Measurements from ENCODE around the gene GLO1. TPM values are rescaled to one million over a fixed set of nuclear protein-coding genes. Genes with fewer than 3 reads are reported as not detected.

The GLO1 gene
- total RNA-seq, 2 donors from 2014 or later = 101 to 115 TPM

DNA sequence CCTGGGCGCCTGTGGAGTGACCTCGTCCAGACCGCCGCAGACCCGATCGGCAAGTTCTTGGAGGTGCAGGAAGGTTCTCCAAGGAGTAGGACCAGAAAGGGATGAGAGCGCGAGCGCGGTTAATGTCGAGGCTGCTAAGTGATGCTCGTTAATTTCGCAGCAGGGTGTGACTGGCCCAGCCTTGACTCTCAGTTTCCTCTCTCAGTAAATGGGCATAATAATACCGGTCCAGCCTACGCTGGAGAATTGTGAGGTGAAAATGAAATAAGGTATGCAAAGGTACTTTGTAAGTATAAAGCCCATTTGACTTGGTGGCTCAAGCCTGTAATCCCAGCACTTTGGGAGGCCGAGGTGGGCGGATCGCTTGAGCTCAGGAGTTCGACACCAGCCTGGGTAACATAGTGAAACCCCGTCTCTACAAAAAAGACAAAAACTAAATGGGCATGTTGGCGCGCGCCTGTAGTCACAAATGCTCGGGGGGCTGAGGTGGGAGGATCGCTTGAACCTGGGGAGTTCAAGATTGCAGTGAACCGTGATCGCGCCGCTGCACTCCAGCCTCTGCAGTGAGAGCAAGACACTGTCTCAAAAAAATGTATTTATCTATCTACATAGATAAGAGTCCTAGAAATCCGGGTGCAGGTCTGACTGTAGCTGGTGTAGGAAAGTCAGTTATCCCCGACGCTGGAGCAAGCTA lies 62.6 kb downstream of the GLO1 start:
- peak in 1 of 2 donors; percentile 16 for ATAC-seq (replicated peaks in 1 of 2)
- H3K36me3 Mint-ChIP-seq (ENCODE audit: insufficient read depth in 2 of 2) = no peaks in the 10 kb centered on the region
- no peaks in the 10 kb centered on the region for H3K27me3 Mint-ChIP-seq (ENCODE audit: low read depth)
- peak overlapping the region; percentile 90 for H3K27ac Mint-ChIP-seq
- peaks cover 53% of the 10 kb centered on the region for H3K4me1 Mint-ChIP-seq (ENCODE audit: low read depth)
- peak overlapping the region; percentile 87 to 94 for H3K4me3 Mint-ChIP-seq
- no peaks in the 10 kb centered on the region for H3K9me3 Mint-ChIP-seq
- peak in 1 of 2 donors; percentile 2 for DNase-seq

DNA sequence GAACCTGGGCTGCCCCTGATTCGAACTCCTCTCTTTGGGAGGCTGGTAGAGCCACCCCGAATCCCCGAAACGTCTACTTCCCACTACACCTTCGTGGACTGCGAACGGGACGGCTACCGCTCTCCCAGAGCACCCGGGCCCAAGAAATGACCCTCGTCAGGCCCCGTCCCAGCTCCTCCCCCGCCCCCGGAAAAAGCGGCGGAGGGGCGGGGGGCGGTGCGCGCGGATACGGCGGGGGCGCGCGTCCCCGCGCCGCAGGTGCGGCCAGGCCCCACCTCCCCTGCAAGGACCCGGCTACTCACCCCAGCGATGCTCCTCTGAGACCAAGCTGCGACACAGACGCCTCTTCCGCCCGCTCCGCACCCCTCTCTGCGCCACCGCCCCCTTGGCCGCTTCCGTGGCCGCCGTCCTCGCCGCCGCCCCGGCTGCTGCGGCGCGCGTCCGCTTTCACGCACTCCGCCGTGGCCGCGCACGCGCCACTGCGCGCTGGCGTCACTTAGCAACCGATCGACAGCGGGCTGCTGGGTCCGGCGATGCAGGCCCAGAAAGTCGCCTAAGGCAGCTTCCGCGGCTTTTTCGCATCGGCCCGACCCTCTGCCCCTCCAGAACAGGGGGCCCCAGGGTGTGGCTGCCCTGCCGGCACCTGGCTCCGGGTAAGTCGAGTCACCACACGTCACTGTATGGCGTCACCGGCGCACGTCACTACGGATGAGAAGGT lies 63.3 kb downstream of the GLO1 start, which contains the start of gene BTBD9:
BTBD9 (minus strand) TSS at position 432 of the 718 bp plus-strand sequence.
- Mint-ChIP-seq H3K27me3 (ENCODE audit: low read depth) (no peaks in the 10 kb centered on the region), H3K9me3 (no peaks in the 10 kb centered on the region), H3K27ac (peak within 1 kb of the TSS; percentile 90), H3K36me3 (ENCODE audit: insufficient read depth in 2 of 2) (no peaks in the 10 kb centered on the region), H3K4me3 (peak within 1 kb of the TSS; percentile 87 to 94), H3K4me1 (ENCODE audit: low read depth) (peaks cover 60% of the 10 kb centered on the region)
- DNase-seq (peak; percentile 85 to 87), ATAC-seq (replicated peaks in 1 of 2) (peak; percentile 81 to 86)

DNA sequence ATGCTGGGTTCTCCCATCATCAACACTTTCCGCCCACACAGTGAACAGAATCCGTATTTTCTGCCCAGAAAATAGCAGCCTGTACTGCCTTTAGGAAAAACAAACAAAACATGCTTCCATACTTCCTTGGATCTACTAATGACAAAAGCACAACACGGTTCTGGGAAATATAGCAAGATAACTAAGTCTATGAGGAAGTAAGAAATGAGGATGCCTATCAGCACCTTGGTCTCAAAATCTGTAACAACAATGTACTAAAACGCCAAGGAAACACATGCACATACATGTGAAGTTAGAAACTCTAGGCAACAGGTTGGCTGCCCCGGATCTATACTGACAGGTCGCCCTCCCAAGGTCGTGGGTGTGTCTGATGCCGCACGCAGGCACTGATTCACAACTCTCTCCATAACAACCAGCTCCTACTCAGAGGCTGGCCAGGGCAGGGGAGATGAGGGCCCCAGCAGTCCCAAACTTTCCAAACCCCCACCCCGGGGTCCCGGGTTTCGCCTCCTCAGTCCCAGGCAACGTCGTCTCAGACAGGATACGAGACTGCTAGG lies 63.9 kb downstream of the GLO1 start:
- ATAC-seq (replicated peaks in 1 of 2) (peak; percentile 73 to 77), DNase-seq (peak; percentile 71 to 74)
- no peaks in the 10 kb centered on the region for H3K9me3 Mint-ChIP-seq
- peak overlapping the region; percentile 82 for H3K27ac Mint-ChIP-seq
- H3K4me1 Mint-ChIP-seq (ENCODE audit: low read depth) = peaks cover 64% of the 10 kb centered on the region
- peak overlapping the region; percentile 87 to 94 for H3K4me3 Mint-ChIP-seq
- no peaks in the 10 kb centered on the region for H3K36me3 Mint-ChIP-seq (ENCODE audit: insufficient read depth in 2 of 2)
- H3K27me3 Mint-ChIP-seq (ENCODE audit: low read depth) = no peaks in the 10 kb centered on the region

DNA sequence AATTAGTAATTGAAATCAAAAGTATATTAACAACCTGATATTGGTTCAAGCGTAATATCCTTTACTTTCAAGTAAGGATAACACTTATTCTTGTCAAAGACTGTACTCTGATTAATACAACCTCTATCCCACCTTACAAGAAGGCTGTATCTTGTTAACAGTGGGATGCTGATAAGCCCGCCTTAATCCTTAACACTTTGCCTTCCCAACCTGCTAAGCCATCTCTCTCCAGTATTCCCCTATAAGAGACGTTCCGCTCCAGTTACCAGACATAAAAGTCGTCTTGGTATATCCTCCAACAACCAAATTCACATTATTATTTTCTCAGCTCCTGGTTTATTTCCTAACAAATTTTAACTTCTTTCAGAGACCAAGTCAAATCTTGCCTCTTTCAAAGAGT lies 65.2 kb downstream of the GLO1 start:
- ATAC-seq (replicated peaks in 1 of 2) = no peak
- peak overlapping the region in 1 of 2 donors; percentile 94 for H3K4me3 Mint-ChIP-seq
- H3K36me3 Mint-ChIP-seq (ENCODE audit: insufficient read depth in 2 of 2) = no peaks in the 10 kb centered on the region
- no peaks in the 10 kb centered on the region for H3K27me3 Mint-ChIP-seq (ENCODE audit: low read depth)
- H3K9me3 Mint-ChIP-seq = no peaks in the 10 kb centered on the region
- no peak for DNase-seq
- peak overlapping the region; percentile 72 for H3K27ac Mint-ChIP-seq
- H3K4me1 Mint-ChIP-seq (ENCODE audit: low read depth) = peaks cover 64% of the 10 kb centered on the region

DNA sequence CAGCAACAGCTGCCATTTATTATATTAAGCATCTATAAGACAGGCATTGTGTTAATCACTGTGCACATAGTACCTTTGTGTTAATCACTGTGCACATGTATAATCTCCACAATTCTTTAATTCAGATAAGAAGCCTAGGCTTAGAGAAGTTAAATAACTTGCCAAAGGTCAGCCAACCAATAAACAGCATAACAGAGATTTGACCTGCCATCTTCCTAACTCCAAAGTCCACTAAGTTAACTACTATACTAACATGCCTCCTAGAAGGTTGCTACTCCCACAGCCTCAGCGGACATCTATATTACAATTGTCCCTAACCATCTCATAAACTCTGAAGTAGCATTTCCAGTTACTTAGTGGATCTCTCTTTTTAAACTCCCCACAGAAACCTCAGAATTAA lies 66.9 kb downstream of the GLO1 start:
- Mint-ChIP-seq H3K9me3 (peaks cover 2 to 4% of the 10 kb centered on the region in 2 donors), H3K4me1 (ENCODE audit: low read depth) (peaks cover 62% of the 10 kb centered on the region), H3K27me3 (ENCODE audit: low read depth) (no peaks in the 10 kb centered on the region), H3K36me3 (ENCODE audit: insufficient read depth in 2 of 2) (peaks cover 1 to 5% of the 10 kb centered on the region in 2 donors), H3K4me3 (peak overlapping the region in 1 of 2 donors; percentile 4), H3K27ac (no peak overlapping the region)
- ATAC-seq (replicated peaks in 1 of 2) (no peak), DNase-seq (no peak)

DNA sequence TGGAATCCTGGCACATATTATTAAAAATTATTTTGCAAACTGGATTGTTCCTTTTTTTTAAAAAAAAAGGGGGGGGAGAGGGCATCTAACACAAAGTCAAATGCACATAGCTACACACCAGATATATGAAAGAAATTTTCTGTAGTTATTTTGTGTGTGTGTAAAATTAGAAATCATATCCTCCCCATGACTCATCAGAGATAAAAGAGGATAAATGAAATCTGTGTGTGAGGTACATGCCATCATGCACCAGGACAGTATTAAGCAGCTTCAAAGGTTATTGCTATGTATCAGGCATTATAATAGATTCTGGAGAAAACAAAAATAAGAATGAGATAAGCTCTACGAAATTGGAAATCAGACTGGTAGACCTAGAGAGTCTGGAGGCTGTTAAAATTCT lies 68.4 kb downstream of the GLO1 start:
- Mint-ChIP-seq H3K4me1 (ENCODE audit: low read depth) (peaks cover 56% of the 10 kb centered on the region), H3K9me3 (peaks cover 2 to 4% of the 10 kb centered on the region in 2 donors)
- no peak for ATAC-seq (replicated peaks in 1 of 2)

DNA sequence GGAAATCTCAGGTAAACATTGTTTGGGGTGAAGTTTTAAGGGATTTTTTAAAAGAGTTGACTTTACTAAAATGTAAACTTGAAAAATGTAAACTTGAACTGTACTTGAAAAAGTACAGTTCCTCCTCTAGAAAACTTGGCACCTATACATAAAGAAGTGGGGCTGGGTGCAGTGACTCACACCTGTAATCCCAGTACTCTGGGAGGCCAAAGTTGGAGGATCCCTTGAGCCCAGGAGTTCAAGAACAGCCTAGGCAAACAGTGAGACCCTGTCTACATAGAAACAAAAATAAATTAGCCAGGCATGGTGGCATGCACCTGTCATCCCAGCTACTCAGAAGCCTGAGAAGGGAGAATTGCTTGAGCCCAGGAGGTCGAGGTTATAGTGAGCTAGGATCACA lies 70.5 kb downstream of the GLO1 start:
- Mint-ChIP-seq H3K27me3 (ENCODE audit: low read depth) (no peaks in the 10 kb centered on the region), H3K27ac (no peak overlapping the region), H3K9me3 (peaks cover 2 to 4% of the 10 kb centered on the region in 2 donors), H3K36me3 (ENCODE audit: insufficient read depth in 2 of 2) (peaks cover 1 to 5% of the 10 kb centered on the region in 2 donors), H3K4me3 (no peak overlapping the region), H3K4me1 (ENCODE audit: low read depth) (peaks cover 39% of the 10 kb centered on the region)
- DNase-seq (no peak), ATAC-seq (replicated peaks in 1 of 2) (no peak)

More for the DNA sequence above, 68.4 kb downstream of the GLO1 start:
- Mint-ChIP-seq H3K27ac (no peak overlapping the region), H3K36me3 (ENCODE audit: insufficient read depth in 2 of 2) (peaks cover 1 to 5% of the 10 kb centered on the region in 2 donors), H3K4me3 (no peak overlapping the region), H3K27me3 (ENCODE audit: low read depth) (no peaks in the 10 kb centered on the region)
- DNase-seq = no peak

DNA sequence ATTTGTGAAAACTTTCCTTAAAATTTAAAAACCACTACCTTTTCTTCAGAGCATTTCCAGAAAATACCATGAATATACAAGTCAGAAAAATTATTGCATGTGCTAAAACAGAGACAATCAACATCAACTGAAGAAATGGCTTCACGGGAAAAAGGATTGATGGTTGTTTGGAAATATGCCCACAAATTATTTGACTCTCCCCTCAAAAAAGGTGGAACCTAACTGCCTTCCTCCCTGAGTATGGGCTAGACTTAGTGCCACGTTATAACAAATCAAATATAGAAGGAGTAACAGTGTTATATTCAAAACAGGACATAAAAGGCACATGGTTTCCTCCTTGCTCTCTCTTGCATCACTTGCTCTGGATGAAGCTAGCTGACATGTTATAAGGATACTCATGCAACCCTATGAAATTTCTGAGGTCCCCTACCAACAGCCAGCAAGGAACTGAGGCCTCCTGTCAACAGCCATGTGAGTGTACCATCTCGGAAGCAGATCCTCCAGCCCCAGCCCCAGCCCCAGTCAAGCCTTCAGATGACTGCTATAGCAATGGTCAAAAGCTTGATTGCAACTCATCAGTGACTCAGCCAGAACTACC lies 71.7 kb downstream of the GLO1 start:
- Mint-ChIP-seq H3K27ac (peak overlapping the region; percentile 56), H3K4me1 (ENCODE audit: low read depth) (peaks cover 27% of the 10 kb centered on the region), H3K4me3 (peak overlapping the region in 1 of 2 donors; percentile 32), H3K9me3 (peaks cover 2 to 4% of the 10 kb centered on the region in 2 donors), H3K27me3 (ENCODE audit: low read depth) (no peaks in the 10 kb centered on the region), H3K36me3 (ENCODE audit: insufficient read depth in 2 of 2) (peaks cover 1 to 5% of the 10 kb centered on the region in 2 donors)
- DNase-seq (peak; percentile 6 to 8), ATAC-seq (replicated peaks in 1 of 2) (peak; percentile 71 to 82)

Other genes with a start within 250 kb of the GLO1 start
- 10 to 100 TPM; 19.8 to 24.9 TPM for gene BTBD9, start 63.2 kb downstream of the GLO1 start, total RNA-seq
- gene DNAH8, start 12.2 kb upstream of the GLO1 start, total RNA-seq = under 1 TPM; 0.02 to 0.41 TPM

All from activated T-cell treated with anti-CD3 and anti-CD28 coated beads, Interleukin-2, amount 50 U/mL, for 72 hours (primary cell).